Adrenal gland (tissue), 5 donors: ENCODE data around the gene TEKT3.

Experiments
- POLR2A ChIP-seq, 2 donors: fragments of 450-650 bp; IDR thresholded peaks; one replicate each; pipeline ENCODE4 v1.6.1; 2017; ENCODE audit warnings: antibody characterized with exemption in 2 of 2, mild to moderate bottlenecking in 2 of 2, moderate library complexity in 1 of 2
- TF ChIP-seq, protein P1 (sequence below), 6 experiments: fragments of 450-650 bp in 4 of 6; fragments of 200-600 bp in 2 of 6; sonication (generic) in 1 of 6; IDR thresholded peaks; 1 replicate in 5 of 6; 2 replicates in 1 of 6; pipeline versions ENCODE4 v1.5.1 to v1.8.0; 2016 to 2021; ENCODE audit warnings: antibody characterized with exemption in 6 of 6, mild to moderate bottlenecking in 2 of 6, moderate library complexity in 1 of 6
- donor health status: DM: no; HTN: no; CAD: no.

DNA sequence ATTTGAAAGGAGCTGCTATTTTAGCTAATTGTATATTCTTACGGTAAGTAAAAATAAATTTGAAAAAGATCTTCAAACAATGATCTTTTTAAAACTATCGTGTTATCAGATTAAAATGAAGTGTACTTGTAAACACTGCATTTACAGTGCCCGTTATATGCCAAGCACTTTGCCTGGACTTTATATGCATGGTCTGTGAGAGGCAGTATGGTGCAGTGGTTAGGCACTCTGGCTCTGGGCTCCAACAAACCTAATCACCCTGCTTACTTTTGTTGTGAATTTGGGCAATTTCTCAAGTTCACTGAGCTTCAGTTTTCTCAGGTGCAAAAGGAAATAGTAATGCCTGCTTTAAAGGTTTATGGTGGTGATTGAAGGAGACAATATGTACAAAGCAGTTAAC, 77.7 kb downstream of the TEKT3 start:
- TF ChIP-seq POLR2A (IDR thresholded peaks at IDR 0.05): no peak
- TF ChIP-seq, protein P1, sequence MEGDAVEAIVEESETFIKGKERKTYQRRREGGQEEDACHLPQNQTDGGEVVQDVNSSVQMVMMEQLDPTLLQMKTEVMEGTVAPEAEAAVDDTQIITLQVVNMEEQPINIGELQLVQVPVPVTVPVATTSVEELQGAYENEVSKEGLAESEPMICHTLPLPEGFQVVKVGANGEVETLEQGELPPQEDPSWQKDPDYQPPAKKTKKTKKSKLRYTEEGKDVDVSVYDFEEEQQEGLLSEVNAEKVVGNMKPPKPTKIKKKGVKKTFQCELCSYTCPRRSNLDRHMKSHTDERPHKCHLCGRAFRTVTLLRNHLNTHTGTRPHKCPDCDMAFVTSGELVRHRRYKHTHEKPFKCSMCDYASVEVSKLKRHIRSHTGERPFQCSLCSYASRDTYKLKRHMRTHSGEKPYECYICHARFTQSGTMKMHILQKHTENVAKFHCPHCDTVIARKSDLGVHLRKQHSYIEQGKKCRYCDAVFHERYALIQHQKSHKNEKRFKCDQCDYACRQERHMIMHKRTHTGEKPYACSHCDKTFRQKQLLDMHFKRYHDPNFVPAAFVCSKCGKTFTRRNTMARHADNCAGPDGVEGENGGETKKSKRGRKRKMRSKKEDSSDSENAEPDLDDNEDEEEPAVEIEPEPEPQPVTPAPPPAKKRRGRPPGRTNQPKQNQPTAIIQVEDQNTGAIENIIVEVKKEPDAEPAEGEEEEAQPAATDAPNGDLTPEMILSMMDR (IDR thresholded peaks at IDR 0.05): no peak
